ENCODE data around the gene SNRNP200. TPM values are rescaled to one million over a fixed set of nuclear protein-coding genes. Genes with fewer than 3 reads are reported as not detected.

Gene SNRNP200
- total RNA-seq, 1 donor from 2014 or later, result 97.3 TPM

- TF ChIP-seq CTCF (IDR thresholded peaks at IDR 0.05; ENCODE audit: insufficient read depth, low read depth, low read length), result no peak
- TF ChIP-seq EZH2 (IDR thresholded peaks at IDR 0.05; ENCODE audit: insufficient read depth, low read length), result no peak
- no peaks in the 10 kb centered on the region for H3K9me3 ChIP-seq (ENCODE audit: insufficient read depth, low read depth, low read length)
- Mint-ChIP-seq H3K9me3 (ENCODE audit: unreplicated experiment) (no peaks in the 10 kb centered on the region), H3K27me3 (ENCODE audit: low read depth, unreplicated experiment) (peaks cover 3% of the 10 kb centered on the region), H3K27ac (ENCODE audit: unreplicated experiment) (no peak overlapping the region), H3K4me1 (ENCODE audit: low read depth, unreplicated experiment) (peaks cover 8% of the 10 kb centered on the region), H3K36me3 (ENCODE audit: low read depth, unreplicated experiment) (no peaks in the 10 kb centered on the region), H3K4me3 (ENCODE audit: unreplicated experiment) (no peak overlapping the region)
- H2AFZ ChIP-seq (ENCODE audit: low read depth, low read length), result peak overlapping the region; percentile 55
- H4K20me1 ChIP-seq (ENCODE audit: insufficient read depth, low read length), result no peaks in the 10 kb centered on the region
- H3K9ac ChIP-seq (ENCODE audit: low read length), result peak overlapping the region; percentile 13
- peak; percentile 76 for DNase-seq (ENCODE audit: low read depth)
- H3K27ac ChIP-seq (ENCODE audit: low read depth, low read length), result peak overlapping the region; percentile 45
- peak overlapping the region; percentile 67 for H3K4me2 ChIP-seq (ENCODE audit: low read length)
- FAIRE-seq, result peak; percentile 81
- H3K4me3 ChIP-seq (ENCODE audit: insufficient read depth, low read depth, low read length), result no peak overlapping the region
- peaks cover 15% of the 10 kb centered on the region for H3K4me1 ChIP-seq (ENCODE audit: insufficient read depth, low read length)
- H3K79me2 ChIP-seq (ENCODE audit: insufficient read depth, low read length), result no peaks in the 10 kb centered on the region
- H3K27me3 ChIP-seq (ENCODE audit: insufficient read depth, low read length), result peaks cover under 1% of the 10 kb centered on the region
- H3K36me3 ChIP-seq (ENCODE audit: insufficient read depth, low read length), result no peaks in the 10 kb centered on the region
These were observed 10.2 kb upstream of the SNRNP200 start for GRCh38 chr2:96315400-96316071.

- H4K20me1 ChIP-seq (ENCODE audit: insufficient read depth, low read length), result no peaks in the 10 kb centered on the region
- H3K27ac ChIP-seq (ENCODE audit: low read depth, low read length), result peak overlapping the region; percentile 45
- no peak overlapping the region for H2AFZ ChIP-seq (ENCODE audit: low read depth, low read length)
- no peak overlapping the region for H3K4me3 ChIP-seq (ENCODE audit: insufficient read depth, low read depth, low read length)
- TF ChIP-seq CTCF (IDR thresholded peaks at IDR 0.05; ENCODE audit: insufficient read depth, low read depth, low read length) (no peak), EZH2 (IDR thresholded peaks at IDR 0.05; ENCODE audit: insufficient read depth, low read length) (no peak)
- H3K27me3 Mint-ChIP-seq (ENCODE audit: low read depth, unreplicated experiment), result no peaks in the 10 kb centered on the region
- H3K4me1 Mint-ChIP-seq (ENCODE audit: low read depth, unreplicated experiment), result peaks cover 8% of the 10 kb centered on the region
- no peaks in the 10 kb centered on the region for H3K36me3 ChIP-seq (ENCODE audit: insufficient read depth, low read length)
- H3K27ac Mint-ChIP-seq (ENCODE audit: unreplicated experiment), result no peak overlapping the region
- no peak overlapping the region for H3K9ac ChIP-seq (ENCODE audit: low read length)
- peaks cover 15% of the 10 kb centered on the region for H3K4me1 ChIP-seq (ENCODE audit: insufficient read depth, low read length)
- no peaks in the 10 kb centered on the region for H3K27me3 ChIP-seq (ENCODE audit: insufficient read depth, low read length)
- H3K36me3 Mint-ChIP-seq (ENCODE audit: low read depth, unreplicated experiment), result no peaks in the 10 kb centered on the region
- H3K79me2 ChIP-seq (ENCODE audit: insufficient read depth, low read length), result no peaks in the 10 kb centered on the region
- DNase-seq (ENCODE audit: low read depth), result no peak
- no peaks in the 10 kb centered on the region for H3K9me3 Mint-ChIP-seq (ENCODE audit: unreplicated experiment)
- H3K9me3 ChIP-seq (ENCODE audit: insufficient read depth, low read depth, low read length), result no peaks in the 10 kb centered on the region
- no peak for FAIRE-seq
- H3K4me3 Mint-ChIP-seq (ENCODE audit: unreplicated experiment), result no peak overlapping the region
- peak overlapping the region; percentile 67 for H3K4me2 ChIP-seq (ENCODE audit: low read length)
These were observed 9.7 kb upstream of the SNRNP200 start for GRCh38 chr2:96315005-96315399.

- H3K27ac ChIP-seq (ENCODE audit: low read depth, low read length), result no peak overlapping the region
- peaks cover under 1% of the 10 kb centered on the region for H3K36me3 Mint-ChIP-seq (ENCODE audit: low read depth, unreplicated experiment)
- H3K27ac Mint-ChIP-seq (ENCODE audit: unreplicated experiment), result no peak overlapping the region
- no peak overlapping the region for H3K9ac ChIP-seq (ENCODE audit: low read length)
- H3K79me2 ChIP-seq (ENCODE audit: insufficient read depth, low read length), result peaks cover 22% of the 10 kb centered on the region
- FAIRE-seq, result no peak
- no peaks in the 10 kb centered on the region for H3K27me3 Mint-ChIP-seq (ENCODE audit: low read depth, unreplicated experiment)
- no peak overlapping the region for H3K4me3 Mint-ChIP-seq (ENCODE audit: unreplicated experiment)
- peaks cover under 1% of the 10 kb centered on the region for H4K20me1 ChIP-seq (ENCODE audit: insufficient read depth, low read length)
- TF ChIP-seq CTCF (IDR thresholded peaks at IDR 0.05; ENCODE audit: insufficient read depth, low read depth, low read length) (no peak), EZH2 (IDR thresholded peaks at IDR 0.05; ENCODE audit: insufficient read depth, low read length) (no peak)
- H3K4me1 Mint-ChIP-seq (ENCODE audit: low read depth, unreplicated experiment), result peaks cover 16% of the 10 kb centered on the region
- no peak for DNase-seq (ENCODE audit: low read depth)
- H2AFZ ChIP-seq (ENCODE audit: low read depth, low read length), result no peak overlapping the region
- peaks cover 12% of the 10 kb centered on the region for H3K4me1 ChIP-seq (ENCODE audit: insufficient read depth, low read length)
- H3K4me3 ChIP-seq (ENCODE audit: insufficient read depth, low read depth, low read length), result no peak overlapping the region
- no peaks in the 10 kb centered on the region for H3K27me3 ChIP-seq (ENCODE audit: insufficient read depth, low read length)
- no peaks in the 10 kb centered on the region for H3K9me3 ChIP-seq (ENCODE audit: insufficient read depth, low read depth, low read length)
- no peaks in the 10 kb centered on the region for H3K9me3 Mint-ChIP-seq (ENCODE audit: unreplicated experiment)
- peaks cover 2% of the 10 kb centered on the region for H3K36me3 ChIP-seq (ENCODE audit: insufficient read depth, low read length)
- H3K4me2 ChIP-seq (ENCODE audit: low read length), result no peak overlapping the region
These were observed 2.9 kb upstream of the SNRNP200 start for GRCh38 chr2:96308248-96308647.

Measured in astrocyte (in vitro differentiated cells and primary cell).